HG03025 (cell line): ENCODE results near the gene NFATC2.

Source experiments
- ATAC-seq: cut with Tn5 transposase; IDR thresholded peaks from one replicate; pipeline ENCODE4 v1.9.1; 2021; ENCODE audit warnings: mild to moderate bottlenecking, moderate library complexity; ENCODE audit not compliant: unreplicated experiment, low FRiP score

Gene NFATC2

GRCh38 chr20:51422514-51423289 is 119.8 kb downstream of the NFATC2 start:
- no peak for ATAC-seq

DNA sequence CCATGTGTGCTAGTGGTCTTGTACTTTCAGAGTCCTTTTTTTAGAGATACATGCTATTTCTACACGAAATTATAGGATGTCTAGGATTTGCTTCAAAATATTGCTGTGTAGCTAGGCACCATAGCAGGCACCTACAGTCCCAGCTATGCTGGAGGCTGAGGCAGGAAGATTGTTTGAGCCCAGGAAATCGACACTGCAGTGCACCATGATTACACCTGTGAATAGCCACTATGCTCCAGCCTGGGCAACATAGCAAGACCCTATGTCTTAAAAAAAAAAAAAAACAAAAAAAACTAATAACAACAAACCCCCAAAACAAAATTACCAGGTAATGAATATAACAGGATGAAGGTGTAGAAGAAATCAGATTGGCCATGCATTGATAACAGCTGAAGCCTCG is 121.7 kb downstream of the NFATC2 start:
- no peak for ATAC-seq

DNA sequence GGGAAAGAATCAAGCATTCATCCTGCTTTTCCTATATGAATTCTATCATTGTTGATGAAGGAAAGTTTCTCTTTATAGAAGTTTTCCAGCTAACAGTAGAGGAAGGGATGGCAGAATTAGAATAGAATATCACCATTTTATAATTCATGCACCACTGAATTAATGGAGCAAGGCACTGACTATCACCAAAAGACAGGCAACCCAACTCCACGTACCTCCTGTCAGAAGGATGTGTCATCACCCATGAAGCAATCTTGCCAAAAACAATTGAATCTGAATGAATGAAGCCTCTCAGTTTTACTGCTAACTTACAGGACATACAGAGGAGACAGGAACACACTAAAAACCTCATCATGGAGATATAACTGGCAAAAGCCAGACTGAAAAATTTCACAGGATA is 122.4 kb downstream of the NFATC2 start:
- no peak for ATAC-seq

GRCh38 chr20:51419646-51420045 is 122.9 kb downstream of the NFATC2 start:
- ATAC-seq, result no peak

DNA sequence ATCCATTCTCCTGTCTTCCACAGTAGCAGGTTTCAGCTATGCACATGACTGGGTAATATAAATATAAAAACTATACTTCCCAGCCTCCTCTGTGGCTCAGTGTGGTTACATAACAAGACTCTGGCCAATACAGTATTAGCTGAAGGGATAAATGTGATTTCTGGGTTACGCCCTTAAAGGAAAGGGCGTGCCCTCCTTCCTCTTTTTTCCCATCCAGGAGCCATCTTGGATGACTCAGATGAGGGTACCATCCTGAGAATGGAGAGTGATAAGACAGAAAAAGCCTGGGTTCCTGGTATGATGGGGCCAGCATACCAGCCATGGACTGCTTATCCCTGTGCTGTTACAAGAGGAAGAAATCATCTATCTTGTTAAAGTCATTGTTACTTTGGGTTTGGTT is 123.3 kb downstream of the NFATC2 start:
- no peak for ATAC-seq

- ATAC-seq, result no peak
Observed at GRCh38 chr20:51418137-51418529, 124.4 kb downstream of the NFATC2 start.

DNA sequence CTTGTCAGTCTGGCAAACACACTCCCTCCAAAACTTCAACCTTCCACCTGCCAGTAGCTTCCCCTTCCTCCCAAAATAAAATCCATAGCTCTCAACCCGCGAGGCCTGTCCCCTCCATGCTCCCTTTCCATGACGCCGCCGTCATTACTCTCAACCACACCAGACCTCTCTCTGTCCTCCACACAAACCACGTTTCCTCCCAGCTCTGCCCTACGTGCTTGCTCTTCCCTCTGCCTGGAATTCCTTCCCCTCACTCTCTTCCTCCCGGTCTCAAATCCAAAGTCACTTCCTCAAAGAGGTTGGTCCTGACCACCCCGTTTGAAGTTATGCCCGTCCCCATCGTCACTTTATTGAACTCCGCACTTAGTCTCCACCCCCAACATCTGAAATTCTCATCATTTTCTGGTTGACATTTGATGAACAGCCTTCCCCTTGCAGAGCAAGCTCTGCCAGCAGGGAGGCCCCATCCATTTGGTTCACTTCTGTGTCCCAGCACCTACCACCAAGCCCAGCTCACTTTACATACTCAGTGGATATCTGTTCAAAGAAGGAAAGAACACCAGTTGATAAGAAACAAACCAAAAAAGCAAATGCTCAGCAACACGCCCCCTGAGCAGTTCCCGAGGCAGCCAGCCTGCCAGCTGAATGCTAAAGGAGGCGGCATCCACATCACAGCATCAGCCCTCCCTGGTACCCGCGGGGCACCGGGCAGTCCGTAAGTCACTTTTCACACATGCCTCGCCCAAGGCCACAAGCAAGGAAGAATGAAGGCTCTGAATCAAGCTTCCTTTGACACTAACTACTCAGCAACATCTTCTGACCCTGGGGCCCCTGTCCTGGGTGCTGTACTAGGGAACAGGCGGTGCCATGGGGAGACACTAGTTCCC is 125.0 kb downstream of the NFATC2 start:
- ATAC-seq, result no peak

- ATAC-seq, result no peak
Observed at GRCh38 chr20:51416532-51417249, 125.8 kb downstream of the NFATC2 start.

GRCh38 chr20:51413857-51414256 is 128.7 kb downstream of the NFATC2 start:
- ATAC-seq, result no peak

DNA sequence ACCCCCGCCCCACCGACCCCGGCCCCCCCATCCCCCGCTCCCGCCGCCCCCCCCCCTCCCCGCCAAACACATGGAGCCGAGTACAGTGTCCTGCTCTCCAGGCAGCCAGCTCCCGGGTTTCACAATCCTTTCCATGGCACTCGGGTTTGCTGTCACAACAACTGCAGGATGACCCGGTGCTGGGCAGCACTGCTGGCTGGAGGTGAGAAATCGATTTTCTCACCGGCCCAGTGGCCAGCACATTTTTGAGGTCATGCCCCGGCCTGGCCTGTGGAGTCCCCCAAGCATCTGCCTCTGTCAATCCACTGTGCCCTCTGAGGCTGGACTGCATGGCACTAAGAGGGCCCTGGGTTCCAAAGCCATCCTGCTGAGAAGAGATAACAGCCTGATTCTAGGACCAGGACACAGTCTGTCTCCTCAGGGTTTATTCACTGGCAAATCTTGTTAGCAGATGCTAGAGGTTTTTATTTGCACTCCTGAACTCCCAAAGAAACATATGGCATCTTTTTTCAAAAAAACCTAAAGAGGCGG is 129.5 kb downstream of the NFATC2 start:
- ATAC-seq, result no peak

DNA sequence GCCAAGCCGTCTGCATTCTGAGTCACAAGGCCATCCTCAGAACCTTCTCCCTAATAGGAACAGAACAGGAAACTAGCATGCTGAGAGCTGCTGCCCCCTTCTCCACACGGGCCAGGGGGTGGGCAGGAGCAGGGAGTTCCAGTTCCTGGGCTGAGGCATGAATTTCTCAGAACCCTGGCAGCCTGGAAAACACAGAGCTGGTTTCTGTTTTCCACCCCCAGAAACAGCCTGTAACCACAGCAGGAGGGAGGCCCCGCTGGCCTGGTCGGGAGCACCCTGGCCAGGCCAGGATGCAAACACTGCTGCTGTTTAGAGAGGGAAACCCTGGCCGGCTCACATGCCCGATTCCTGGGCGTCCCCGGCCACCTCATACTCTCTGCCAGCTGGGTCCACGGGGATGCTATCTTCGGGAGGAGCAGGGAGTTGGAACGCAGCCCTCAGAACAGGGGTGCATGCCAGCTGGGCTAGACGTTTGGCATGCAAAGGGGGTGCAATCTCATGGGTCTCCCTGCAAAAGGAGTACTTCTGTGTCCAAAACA is 130.1 kb downstream of the NFATC2 start:
- ATAC-seq, result no peak

GRCh38 chr20:51411870-51412269 is 130.6 kb downstream of the NFATC2 start:
- no peak for ATAC-seq

DNA sequence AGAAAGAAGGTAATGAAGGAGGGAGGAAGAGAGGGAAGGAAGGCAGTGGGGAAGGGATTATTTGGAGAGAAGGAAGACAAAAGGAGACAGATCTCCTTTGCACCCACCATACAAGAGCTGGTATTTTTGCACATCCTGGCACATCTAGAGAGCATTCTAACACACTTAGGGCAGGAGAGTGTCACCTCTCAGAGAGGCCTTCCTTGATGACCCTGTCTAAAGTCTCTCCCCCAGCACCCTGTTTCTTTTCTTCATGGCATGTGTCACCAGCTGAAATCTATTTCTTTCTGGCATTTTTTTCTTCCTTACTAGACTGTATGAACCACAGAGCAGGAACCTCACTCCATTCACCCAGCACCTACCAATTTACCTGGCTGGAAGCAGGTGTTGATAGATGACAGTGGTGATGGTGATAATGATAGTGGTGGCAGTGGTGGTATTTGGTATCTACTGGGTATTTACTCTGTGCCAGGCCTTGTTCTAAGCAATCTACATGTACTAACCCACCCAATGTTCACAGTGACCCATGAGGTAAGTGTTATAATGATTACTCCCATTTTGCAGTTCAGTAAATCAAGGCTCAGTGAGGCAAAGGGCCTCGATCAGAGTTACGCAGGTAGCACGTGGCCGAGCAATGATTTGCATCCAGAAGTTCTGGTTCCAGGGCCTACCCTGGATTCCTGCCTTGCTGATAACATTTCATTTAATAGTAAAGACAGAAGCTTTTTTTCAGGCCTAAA is 131.8 kb downstream of the NFATC2 start:
- no peak for ATAC-seq

DNA sequence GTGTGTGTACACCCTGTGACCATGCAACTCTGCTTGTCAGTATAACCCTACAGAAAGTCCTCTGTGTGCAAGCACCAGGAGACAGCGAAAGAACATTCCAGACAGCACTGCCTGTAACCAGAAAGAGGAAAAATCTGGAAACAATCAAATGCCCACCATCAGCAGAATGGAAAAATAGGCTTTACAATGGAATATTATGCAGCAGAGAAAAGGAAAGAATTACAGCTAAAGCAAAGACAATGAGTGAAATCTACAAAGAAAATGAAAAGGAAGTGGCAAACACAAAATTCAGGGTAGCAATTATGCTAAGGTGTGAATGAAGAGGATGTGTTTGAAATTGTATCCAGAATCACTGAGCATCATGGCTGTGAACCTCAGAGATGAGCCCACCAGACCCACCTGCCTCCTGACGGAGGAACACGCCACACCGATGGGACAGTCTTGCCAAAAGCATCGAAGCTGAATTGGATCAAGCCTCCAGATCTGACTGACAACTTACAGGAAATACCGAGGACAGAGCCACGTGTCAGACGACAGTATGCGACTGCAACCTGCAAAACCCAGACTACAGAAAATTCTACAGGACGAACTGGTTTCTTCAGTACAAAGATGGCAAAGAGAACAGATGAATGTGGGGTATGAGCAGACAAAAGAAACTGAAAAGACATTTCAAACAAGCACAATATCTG is 133.2 kb downstream of the NFATC2 start:
- no peak for ATAC-seq

DNA sequence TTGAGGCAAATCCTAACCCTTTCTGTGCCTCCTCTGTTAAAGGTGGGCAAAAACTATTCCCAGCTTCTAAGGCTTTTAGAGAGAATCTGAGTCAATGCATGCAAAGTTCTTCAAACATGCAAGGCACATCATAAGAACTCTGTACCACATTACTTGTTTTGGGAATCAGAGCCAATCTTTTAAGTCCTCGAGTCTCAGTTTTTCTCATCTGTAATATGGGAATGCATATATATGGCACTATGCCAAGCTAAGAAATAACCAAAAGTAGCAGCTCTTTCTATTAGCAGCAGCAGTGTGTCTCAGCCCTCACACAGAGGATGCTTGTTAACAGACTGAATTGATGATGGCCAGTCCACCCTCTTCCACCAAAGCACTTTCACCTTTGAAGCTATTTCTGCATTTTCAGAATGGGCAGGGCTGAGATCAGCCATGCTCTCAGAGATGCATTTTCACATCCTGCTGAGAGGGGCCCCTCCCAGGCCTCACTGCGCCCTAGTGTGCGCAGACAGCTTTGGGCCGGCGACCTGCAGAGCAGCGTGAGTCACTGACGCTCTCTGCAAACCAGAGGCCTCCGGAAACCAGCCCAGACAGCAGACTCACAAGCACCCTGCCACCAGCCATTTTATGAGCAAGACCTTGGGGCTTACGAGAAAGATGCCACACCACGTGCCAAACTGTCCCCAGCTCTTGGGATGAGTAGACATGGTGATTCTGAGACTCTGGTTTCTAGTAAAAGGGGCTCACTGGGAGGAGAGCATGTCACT is 138.0 kb downstream of the NFATC2 start:
- peak; percentile 72 for ATAC-seq

- ATAC-seq, result no peak
Observed at GRCh38 chr20:51403466-51404220, 138.9 kb downstream of the NFATC2 start.

- no peak for ATAC-seq
Observed at GRCh38 chr20:51402201-51402600, 140.3 kb downstream of the NFATC2 start.

DNA sequence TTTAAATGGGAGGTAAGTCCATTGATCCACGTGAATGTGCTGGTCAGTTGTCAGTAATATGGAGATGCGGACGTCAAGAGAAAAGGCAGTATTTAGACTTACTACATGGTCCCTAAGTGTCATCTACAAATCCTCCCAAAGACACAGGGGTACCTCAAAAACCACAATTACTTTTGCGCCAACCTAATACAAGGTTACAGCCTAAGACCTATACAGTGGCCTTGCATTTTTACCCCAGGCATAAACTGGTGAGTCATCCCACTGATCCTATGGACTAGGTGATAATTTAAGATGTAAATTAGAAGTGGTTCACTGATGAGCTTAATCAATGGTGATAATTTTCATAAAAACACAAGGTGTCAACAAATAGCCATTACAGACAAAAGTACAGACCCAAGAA is 141.0 kb downstream of the NFATC2 start:
- ATAC-seq, result no peak
